Measurements from ENCODE around the gene CPZ. TPM values are rescaled to one million over a fixed set of nuclear protein-coding genes. Genes with fewer than 3 reads are reported as not detected.

CPZ gene
- total and polyA plus RNA-seq, 2 experiments from 2014 or later: 24.6 to 37.3 TPM

GRCh38 chr4:8586246-8586645, 6.3 kb upstream of the CPZ start (continued):
- no peak for TF ChIP-seq EZH2phosphoT487 (IDR thresholded peaks at IDR 0.05; ENCODE audit: unreplicated experiment)
- TF ChIP-seq CREB1 (CRISPR knock-in tag; IDR thresholded peaks at IDR 0.05; ENCODE audit: low read depth): no peak
- TF ChIP-seq CTCF (conservative IDR thresholded peaks at IDR 0.05; ENCODE audit: low read depth in 2 of 2): no peak
- TF ChIP-seq ETS1 (IDR thresholded peaks at IDR 0.05): no peak
- TF ChIP-seq ZNF114 (CRISPR knock-in tag; IDR thresholded peaks at IDR 0.05): no peak
- TF ChIP-seq POLR2AphosphoS5 (IDR thresholded peaks at IDR 0.05; ENCODE audit: low read depth): no peak
- no peak for TF ChIP-seq EZH2 (IDR thresholded peaks at IDR 0.05; ENCODE audit: low read depth, unreplicated experiment)
- no peak for TF ChIP-seq JUNB (IDR thresholded peaks at IDR 0.05; ENCODE audit: unreplicated experiment)

GRCh38 chr4:8586671-8587468, 5.7 kb upstream of the CPZ start:
- ATAC-seq: peak; percentile 15; the same call in 2 of the 3 replicates
- H3K9me3 Mint-ChIP-seq: no peaks in the 10 kb centered on the region
- H3K4me3 ChIP-seq: no peak overlapping the region

More at GRCh38 chr4:8586671-8587468, 5.7 kb upstream of the CPZ start:
- H3K9me2 ChIP-seq (ENCODE audit: insufficient read depth): no peaks in the 10 kb centered on the region
- Mint-ChIP-seq H3K27me3 (ENCODE audit: insufficient read depth, low read depth, poor library complexity) (peaks cover 30% of the 10 kb centered on the region), H3K27ac (no peak overlapping the region), H3K4me3 (no peak overlapping the region), H3K4me1 (peaks cover 37% of the 10 kb centered on the region), H3K36me3 (ENCODE audit: low read depth) (no peaks in the 10 kb centered on the region; the same call in 2 of the 3 replicates)
- peaks cover 5% of the 10 kb centered on the region for H3K4me1 ChIP-seq (ENCODE audit: insufficient read depth)
- H3K79me2 ChIP-seq (replicated peaks; ENCODE audit: insufficient read depth): no peaks in the 10 kb centered on the region
- H4K20me1 ChIP-seq (replicated peaks; ENCODE audit: insufficient read depth): no peaks in the 10 kb centered on the region
- no peak overlapping the region for H3K27ac ChIP-seq (ENCODE audit: low read depth)
- TF ChIP-seq ZNF462 (CRISPR knock-in tag; IDR thresholded peaks at IDR 0.05) (no peak), CTCF (conservative IDR thresholded peaks at IDR 0.05; ENCODE audit: low read depth in 2 of 2) (peak; percentile 17 to 68; a peak in 3 of 4 replicates)
- H2AFZ ChIP-seq: no peak overlapping the region
- no peaks in the 10 kb centered on the region for H3F3A ChIP-seq (replicated peaks; ENCODE audit: low read depth)
- H3K27me3 ChIP-seq (ENCODE audit: insufficient read depth): peaks cover 6% of the 10 kb centered on the region
- no peak overlapping the region for H3K4me2 ChIP-seq
- H3K36me3 ChIP-seq (ENCODE audit: insufficient read depth): no peaks in the 10 kb centered on the region
- DNase-seq (ENCODE audit: low spot score): no peak

All from GM23338 (cell line).